Ovary (tissue), 9 donors: Measurements from ENCODE around the gene FYB2. TPM values are rescaled to one million over a fixed set of nuclear protein-coding genes. Genes with fewer than 3 reads are reported as not detected.

Experiments
- DNase-seq, 5 donors: peaks; one replicate each; pipeline ENCODE4 v3.0.0-alpha.2; 2019 to 2020
- H3K27ac ChIP-seq, 2 donors: fragments of 200-600 bp; one replicate each; pipeline versions ENCODE4 v1.5.1 to v1.8.0; 2019 to 2022
- H3K27me3 ChIP-seq: fragments of 200-600 bp; one replicate; pipeline ENCODE4 v1.8.0; 2022
- H3K36me3 ChIP-seq: fragments of 200-600 bp; sonication (generic); one replicate; pipeline ENCODE4 v1.5.1; 2019
- H3K4me1 ChIP-seq: one replicate; pipeline ENCODE4 v1.8.1; 2013; ENCODE audit warnings: mild to moderate bottlenecking, moderate library complexity; ENCODE audit not compliant: insufficient read depth
- H3K4me3 ChIP-seq: fragments of 200-600 bp; sonication (generic); one replicate; pipeline ENCODE4 v1.5.1; 2017
- H3K9me3 ChIP-seq, 2 donors: fragments of 200-600 bp in 1 of 2; sonication (generic) in 1 of 2; one replicate each; pipeline versions ENCODE4 v1.5.1 to v1.8.1; 2013 to 2019; ENCODE audit warnings: mild to moderate bottlenecking in 1 of 2, moderate library complexity in 1 of 2
- CTCF ChIP-seq, 3 donors: fragments of 450-650 bp in 2 of 3; fragments of 200-600 bp in 1 of 3; IDR thresholded peaks; one replicate each; pipeline versions ENCODE4 v1.5.1 to v1.8.0; 2016 to 2022; ENCODE audit warnings: antibody characterized with exemption in 3 of 3, mild to moderate bottlenecking in 1 of 3
- EP300 ChIP-seq: sonication (generic); formaldehyde crosslinking; IDR thresholded peaks from one replicate; pipeline ENCODE4 v1.6.1; 2017; ENCODE audit warnings: antibody characterized with exemption
- POLR2A ChIP-seq: fragments of 450-650 bp; IDR thresholded peaks from one replicate; pipeline ENCODE4 v1.6.1; 2017; ENCODE audit warnings: antibody characterized with exemption, mild to moderate bottlenecking, moderate library complexity
- WGBS, 3 donors: extraction: QIAGEN DNeasy Blood & Tissue Kit in 1 of 3; methylation state at CpG; one replicate each; pipeline versions ENCODE4 v1.1.5 to v1.1.7; 2013 to 2017; 5-methylcytosine and 5-hydroxymethylcytosine counted together
- intact Hi-C, 4 donors: fragments of 100-400 bp; cut with DNase I; formaldehyde crosslinking; loops; one replicate each; pipeline versions ENCODE4 v1.11.0 to v1.15.1; 2022 to 2023
- polyA plus RNA-seq, 2 donors: library from polyadenylated mRNA; stranded (reverse); fragments of 200-250 nt in 1 of 2; fragments of 350-450 nt in 1 of 2; fragmentation: Illumina TruSeq in 1 of 2; extraction: RNeasy Lipid Tissue Mini Kit (QIAGEN cat#74804) in 1 of 2; gene quantifications; one replicate each; pipeline ENCODE4 v1.2.3, GENCODE V29; 2013 to 2014
- total RNA-seq, 7 donors: library from RNA; depleted of rRNA in 2 of 7; stranded (reverse); fragments of >200 nt in 2 of 7; fragmentation: NEBNext Ultra II Directional in 3 of 7; extraction: Animal tissue kit (Norgen Biotek cat#: 25700) in 3 of 7; gene quantifications; one replicate each; pipeline versions ENCODE4 v1.1.0 to v1.2.4, GENCODE V29; 2016 to 2023
- donor health status: DM: no; HTN: no; CAD: no; lungs with moderate emphysema.
- donor health status: DM: no; HTN: no; CAD: no.
- donor health status: Bipolar disorder and iron deficiency.
- donor health status: DM: yes; HTN: yes; CAD: no.
- donor health status: DM: no; HTN: no; CAD: no.
- donor health status: DM: yes; HTN: yes; CAD: no.

The FYB2 gene
- total and polyA plus RNA-seq, 9 donors, result 0.06 to 81.5 (median 2.0) TPM; not detected in 2

DNA sequence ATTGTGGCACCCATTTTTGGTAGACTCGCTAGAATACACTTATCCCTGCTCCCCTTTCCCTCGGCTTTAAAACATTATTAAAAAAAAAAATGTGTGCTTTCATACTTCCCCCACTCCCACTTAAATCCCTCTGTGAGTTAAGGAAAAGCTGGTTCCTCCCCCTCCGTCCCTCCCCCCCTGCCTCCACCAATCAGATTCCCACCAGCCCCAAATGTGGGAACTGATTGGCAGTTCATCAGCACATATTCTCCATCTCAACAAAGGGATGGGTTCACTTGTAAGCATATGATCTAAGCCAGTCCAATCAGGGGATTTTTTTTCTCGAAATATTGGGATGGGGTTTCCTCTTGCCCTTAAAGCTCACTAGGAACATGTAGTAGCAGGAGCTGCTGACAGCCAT is 10.8 kb upstream of the FYB2 start:
- Histone ChIP-seq H3K36me3 (no peaks in the 10 kb centered on the region), H3K9me3 (no peaks in the 10 kb centered on the region), H3K4me1 (no peaks in the 10 kb centered on the region), H3K27me3 (no peaks in the 10 kb centered on the region), H3K4me3 (no peak overlapping the region), H3K27ac (no peak overlapping the region)
- DNase-seq, result no peak
- WGBS, 3 donors, result 71 to 82% (median 74%) methylated on average over 4 of the region's 4 CpGs
- TF ChIP-seq EP300 (no peak), POLR2A (no peak), CTCF (IDR thresholded peaks at IDR 0.05) (no peak)
- intact Hi-C loops, result loop anchor here in 2 of 4 donors (5.0 to 10.0 kb wide), 2 partner anchors 1225 to 1332 kb away; no protein-coding TSS in a partner anchor

DNA sequence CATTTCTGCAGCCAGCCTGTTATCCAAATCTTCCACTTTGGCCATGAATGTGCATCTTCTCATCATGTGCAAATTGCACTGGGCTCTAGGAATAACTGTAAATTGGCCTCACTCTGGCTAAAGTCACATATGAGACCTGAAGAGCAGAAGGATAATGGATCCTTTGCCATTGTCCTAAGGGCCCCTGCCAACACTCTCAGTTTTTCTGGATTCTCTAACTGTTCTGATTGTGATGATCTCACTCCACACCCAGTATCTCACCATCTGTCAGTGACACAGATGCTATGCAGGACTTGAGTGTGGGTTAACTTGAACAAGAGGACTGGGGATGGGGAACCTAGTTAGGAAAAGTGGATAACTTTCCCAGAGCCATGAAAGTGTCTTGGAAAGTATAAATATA is 8.5 kb upstream of the FYB2 start:
- no peak for TF ChIP-seq EP300
- no peak for TF ChIP-seq POLR2A
- no peak for DNase-seq
- intact Hi-C loops, result no loop called here
- no peak overlapping the region for H3K4me3 ChIP-seq
- no peaks in the 10 kb centered on the region for H3K27me3 ChIP-seq
- H3K27ac ChIP-seq, result no peak overlapping the region
- no peaks in the 10 kb centered on the region for H3K4me1 ChIP-seq
- no peaks in the 10 kb centered on the region for H3K9me3 ChIP-seq
- H3K36me3 ChIP-seq, result no peaks in the 10 kb centered on the region

DNA sequence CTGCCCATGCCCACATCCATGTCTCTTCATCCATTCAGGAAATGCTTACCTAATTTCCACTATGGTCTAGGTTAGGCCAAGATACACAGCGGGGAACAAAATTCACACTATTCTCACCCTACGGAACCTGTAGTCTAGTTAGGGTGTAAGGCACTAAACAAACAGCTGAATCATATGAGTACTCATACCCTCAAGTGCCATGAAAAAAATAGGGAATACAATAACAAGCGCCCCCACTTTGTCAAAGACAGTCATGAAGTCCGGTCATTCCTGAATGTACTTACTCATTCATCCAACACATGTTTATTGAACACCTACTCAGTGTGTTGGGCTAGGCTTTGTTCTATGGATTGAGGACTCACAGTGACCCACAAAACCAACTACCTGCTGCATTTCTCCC is 6.2 kb upstream of the FYB2 start:
- H3K4me3 ChIP-seq, result no peak overlapping the region
- no peaks in the 10 kb centered on the region for H3K27me3 ChIP-seq
- intact Hi-C loops, result no loop called here
- WGBS, 3 donors, result 71 to 83% (median 72%) methylated on average over 4 of the region's 4 CpGs
- H3K36me3 ChIP-seq, result no peaks in the 10 kb centered on the region
- H3K27ac ChIP-seq, result no peak overlapping the region
- no peak for TF ChIP-seq POLR2A
- TF ChIP-seq CTCF (IDR thresholded peaks at IDR 0.05), result no peak
- no peak for TF ChIP-seq EP300
- no peaks in the 10 kb centered on the region for H3K4me1 ChIP-seq
- no peaks in the 10 kb centered on the region for H3K9me3 ChIP-seq
- no peak for DNase-seq

- Histone ChIP-seq H3K4me3 (no peak overlapping the region), H3K9me3 (no peaks in the 10 kb centered on the region), H3K27me3 (no peaks in the 10 kb centered on the region), H3K4me1 (no peaks in the 10 kb centered on the region), H3K27ac (no peak overlapping the region), H3K36me3 (no peaks in the 10 kb centered on the region)
- intact Hi-C loops, result no loop called here
- no peak for DNase-seq
- no peak for TF ChIP-seq POLR2A
- TF ChIP-seq EP300, result no peak
- TF ChIP-seq CTCF (IDR thresholded peaks at IDR 0.05), result no peak
- 83 to 96% (median 89%) methylated on average over 1 of the region's 1 CpG for WGBS, 3 donors
Measured at GRCh38 chr1:56824938-56825337, 5.7 kb upstream of the FYB2 start.

- Histone ChIP-seq H3K27ac (no peak overlapping the region), H3K27me3 (no peaks in the 10 kb centered on the region), H3K4me3 (no peak overlapping the region), H3K36me3 (no peaks in the 10 kb centered on the region), H3K4me1 (no peaks in the 10 kb centered on the region), H3K9me3 (no peaks in the 10 kb centered on the region)
- TF ChIP-seq EP300 (no peak), POLR2A (no peak), CTCF (IDR thresholded peaks at IDR 0.05) (no peak)
- 93 to 100% (median 98%) methylated on average over 2 of the region's 2 CpGs for WGBS, 3 donors
- intact Hi-C loops, result no loop called here
- DNase-seq, result no peak
Measured at GRCh38 chr1:56824271-56824670, 5.1 kb upstream of the FYB2 start.
